Measurements from ENCODE around the gene PNMA8A.

PNMA8A gene

GRCh38 chr19:46460981-46461380 is 10.4 kb downstream of the PNMA8A start:
- no peak for DNase-seq (ENCODE audit: low spot score)
- in situ Hi-C loops (cut with MboI; ENCODE audit: low sequenced_read_pairs, unreplicated experiment) = no loop called here
- TF ChIP-seq CTCF (IDR thresholded peaks at IDR 0.05; ENCODE audit: borderline replicate concordance, control extremely low read depth, extremely low read depth, insufficient read depth, missing control alignments) = no peak

GRCh38 chr19:46460055-46460454 is 11.3 kb downstream of the PNMA8A start:
- no peak for TF ChIP-seq CTCF (IDR thresholded peaks at IDR 0.05; ENCODE audit: borderline replicate concordance, control extremely low read depth, extremely low read depth, insufficient read depth, missing control alignments)

GRCh38 chr19:46456930-46457329 is 14.4 kb downstream of the PNMA8A start:
- in situ Hi-C loops (cut with MboI; ENCODE audit: low sequenced_read_pairs, unreplicated experiment) = no loop called here
- no peak for TF ChIP-seq CTCF (IDR thresholded peaks at IDR 0.05; ENCODE audit: borderline replicate concordance, control extremely low read depth, extremely low read depth, insufficient read depth, missing control alignments)
- no peak for DNase-seq (ENCODE audit: low spot score)

More at GRCh38 chr19:46460055-46460454, 11.3 kb downstream of the PNMA8A start:
- no peak for DNase-seq (ENCODE audit: low spot score)
- in situ Hi-C loops (cut with MboI; ENCODE audit: low sequenced_read_pairs, unreplicated experiment) = no loop called here

- DNase-seq (ENCODE audit: low spot score) = no peak
- in situ Hi-C loops (cut with MboI; ENCODE audit: low sequenced_read_pairs, unreplicated experiment) = no loop called here
- no peak for TF ChIP-seq CTCF (IDR thresholded peaks at IDR 0.05; ENCODE audit: borderline replicate concordance, control extremely low read depth, extremely low read depth, insufficient read depth, missing control alignments)
Measured at GRCh38 chr19:46454244-46454643, 17.1 kb downstream of the PNMA8A start.

- no peak for DNase-seq (ENCODE audit: low spot score)
- TF ChIP-seq CTCF (IDR thresholded peaks at IDR 0.05; ENCODE audit: borderline replicate concordance, control extremely low read depth, extremely low read depth, insufficient read depth, missing control alignments) = no peak
- in situ Hi-C loops (cut with MboI; ENCODE audit: low sequenced_read_pairs, unreplicated experiment) = no loop called here
Measured at GRCh38 chr19:46453661-46454060, 17.7 kb downstream of the PNMA8A start.

- no peak for DNase-seq (ENCODE audit: low spot score)
- in situ Hi-C loops (cut with MboI; ENCODE audit: low sequenced_read_pairs, unreplicated experiment) = no loop called here
- no peak for TF ChIP-seq CTCF (IDR thresholded peaks at IDR 0.05; ENCODE audit: borderline replicate concordance, control extremely low read depth, extremely low read depth, insufficient read depth, missing control alignments)
Measured at GRCh38 chr19:46452186-46452585, 19.2 kb downstream of the PNMA8A start.

- TF ChIP-seq CTCF (IDR thresholded peaks at IDR 0.05; ENCODE audit: borderline replicate concordance, control extremely low read depth, extremely low read depth, insufficient read depth, missing control alignments) = no peak
- in situ Hi-C loops (cut with MboI; ENCODE audit: low sequenced_read_pairs, unreplicated experiment) = no loop called here
Measured at GRCh38 chr19:46451352-46451751, 20.0 kb downstream of the PNMA8A start.

More at GRCh38 chr19:46451352-46451751, 20.0 kb downstream of the PNMA8A start:
- DNase-seq (ENCODE audit: low spot score) = no peak

All from GM13976 (cell line).